Kidney (tissue), 14 donors: ENCODE measurements around the gene RPS24. TPM values are rescaled to one million over a fixed set of nuclear protein-coding genes. Genes with fewer than 3 reads are reported as not detected.

Experiments
- DNase-seq, 5 donors: peaks; one replicate each; pipeline ENCODE4 v3.0.0-alpha.2; 2013 to 2020
- FAIRE-seq: peaks from 2 replicates; lab custom pipeline; 2012; peaks lifted over from hg19 to GRCh38; lab: Jason Lieb, UNC
- H3K27ac ChIP-seq, 2 donors: one replicate each; pipeline ENCODE4 v1.7.0; 2013; ENCODE audit warnings: low read depth in 2 of 2, low read length in 2 of 2, inconsistent platforms in 1 of 2
- H3K27me3 ChIP-seq: one replicate; pipeline ENCODE4 v1.7.1; 2013; ENCODE audit warnings: low read length, inconsistent platforms; ENCODE audit not compliant: control insufficient read depth, insufficient read depth
- H3K36me3 ChIP-seq, 3 donors: one replicate each; pipeline versions ENCODE4 v1.7.0 to v1.7.1; 2013; ENCODE audit warnings: low read length in 3 of 3, control low read depth in 1 of 3, inconsistent platforms in 1 of 3; ENCODE audit not compliant: insufficient read depth in 3 of 3, control insufficient read depth in 2 of 3
- H3K4me1 ChIP-seq, 3 donors: one replicate each; pipeline versions ENCODE4 v1.7.0 to v1.7.1; 2013; ENCODE audit warnings: low read length in 3 of 3, inconsistent platforms in 1 of 3, low read depth in 1 of 3; ENCODE audit not compliant: control insufficient read depth in 2 of 3, insufficient read depth in 2 of 3
- H3K4me3 ChIP-seq, 3 donors: one replicate each; pipeline versions ENCODE4 v1.7.0 to v1.8.1; 2013; ENCODE audit warnings: low read length in 3 of 3, control low read depth in 1 of 3, inconsistent platforms in 1 of 3
- H3K9ac ChIP-seq, 3 donors: one replicate each; pipeline versions ENCODE4 v1.7.0 to v1.7.1; 2013; ENCODE audit warnings: low read length in 3 of 3, control low read depth in 1 of 3, inconsistent platforms in 1 of 3
- H3K9me3 ChIP-seq, 3 donors: one replicate each; pipeline versions ENCODE4 v1.7.0 to v1.7.1; 2013; ENCODE audit warnings: low read length in 3 of 3, control low read depth in 1 of 3, inconsistent platforms in 1 of 3; ENCODE audit not compliant: control insufficient read depth in 2 of 3, insufficient read depth in 1 of 3
- intact Hi-C: fragments of 100-400 bp; cut with DNase I; formaldehyde crosslinking; loops from one replicate; pipeline ENCODE4 v1.11.1; 2022
- polyA plus RNA-seq: library from polyadenylated mRNA; stranded (reverse); fragments of 350-450 nt; fragmentation: Illumina TruSeq; extraction: RNeasy Lipid Tissue Mini Kit (QIAGEN cat#74804); gene quantifications from one replicate; pipeline ENCODE4 v1.2.3, GENCODE V29; 2014; ENCODE audit warnings: low read depth, low replicate concordance; ENCODE audit not compliant: insufficient read depth
- total RNA-seq: library from RNA; stranded (reverse); fragmentation: NEBNext Ultra II Directional; extraction: Animal tissue kit (Norgen Biotek cat#: 25700); gene quantifications from one replicate; pipeline ENCODE4 v1.2.1, GENCODE V29; 2021
- TF ChIP-seq, protein P1 (sequence below): IDR thresholded peaks from 3 replicates; pipeline ENCODE4 v1.5.1; 2012; ENCODE audit warnings: mild to moderate bottlenecking, moderate library complexity, borderline replicate concordance; ENCODE audit not compliant: insufficient read depth; ENCODE audit errors: extremely low read depth
- donor health status: control.
- donor health status: control.
- donor health status: control.
- donor health status: control.
- donor health status: control.
- donor health status: DM: yes; HTN: yes; CAD: no.
- donor health status: Normal renal cell carcinoma (clear cell type).

RPS24 gene
- total and polyA plus RNA-seq, 2 donors from 2014 or later: 1,088 to 3,199 TPM

DNA sequence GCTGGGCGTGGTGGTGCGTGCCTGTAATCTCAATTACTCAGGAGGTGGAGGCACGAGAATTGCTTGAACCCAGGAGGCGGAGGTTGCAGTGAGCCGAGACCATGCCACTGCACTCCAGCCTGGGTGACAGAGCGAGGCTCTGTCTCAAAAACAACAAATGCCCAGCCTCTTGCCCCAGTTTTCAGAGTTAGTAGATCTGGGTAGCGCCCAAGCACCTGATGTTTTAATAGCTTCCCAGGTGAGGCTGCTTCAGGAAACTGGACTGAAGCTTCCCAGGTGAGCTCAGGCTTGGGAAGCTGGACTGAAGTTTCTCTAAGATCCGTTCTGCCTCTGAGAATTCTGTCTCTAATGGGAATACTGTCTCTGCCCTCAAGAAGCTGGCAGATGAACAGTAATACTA is 12.2 kb downstream of the RPS24 start:
- intact Hi-C loops: loop anchor here (10.0 kb wide), 1 partner anchor 1149 kb away; no protein-coding TSS in a partner anchor
- Histone ChIP-seq H3K27ac (no peak overlapping the region), H3K4me1 (peaks cover 2 to 6% (median 4%) of the 10 kb centered on the region in 3 donors), H3K36me3 (peaks cover 3 to 9% (median 7%) of the 10 kb centered on the region in 3 donors), H3K9me3 (no peaks in the 10 kb centered on the region), H3K4me3 (no peak overlapping the region), H3K9ac (no peak overlapping the region), H3K27me3 (no peaks in the 10 kb centered on the region)
- DNase-seq: no peak
- TF ChIP-seq, protein P1, sequence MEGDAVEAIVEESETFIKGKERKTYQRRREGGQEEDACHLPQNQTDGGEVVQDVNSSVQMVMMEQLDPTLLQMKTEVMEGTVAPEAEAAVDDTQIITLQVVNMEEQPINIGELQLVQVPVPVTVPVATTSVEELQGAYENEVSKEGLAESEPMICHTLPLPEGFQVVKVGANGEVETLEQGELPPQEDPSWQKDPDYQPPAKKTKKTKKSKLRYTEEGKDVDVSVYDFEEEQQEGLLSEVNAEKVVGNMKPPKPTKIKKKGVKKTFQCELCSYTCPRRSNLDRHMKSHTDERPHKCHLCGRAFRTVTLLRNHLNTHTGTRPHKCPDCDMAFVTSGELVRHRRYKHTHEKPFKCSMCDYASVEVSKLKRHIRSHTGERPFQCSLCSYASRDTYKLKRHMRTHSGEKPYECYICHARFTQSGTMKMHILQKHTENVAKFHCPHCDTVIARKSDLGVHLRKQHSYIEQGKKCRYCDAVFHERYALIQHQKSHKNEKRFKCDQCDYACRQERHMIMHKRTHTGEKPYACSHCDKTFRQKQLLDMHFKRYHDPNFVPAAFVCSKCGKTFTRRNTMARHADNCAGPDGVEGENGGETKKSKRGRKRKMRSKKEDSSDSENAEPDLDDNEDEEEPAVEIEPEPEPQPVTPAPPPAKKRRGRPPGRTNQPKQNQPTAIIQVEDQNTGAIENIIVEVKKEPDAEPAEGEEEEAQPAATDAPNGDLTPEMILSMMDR: no peak
- FAIRE-seq: no peak

DNA sequence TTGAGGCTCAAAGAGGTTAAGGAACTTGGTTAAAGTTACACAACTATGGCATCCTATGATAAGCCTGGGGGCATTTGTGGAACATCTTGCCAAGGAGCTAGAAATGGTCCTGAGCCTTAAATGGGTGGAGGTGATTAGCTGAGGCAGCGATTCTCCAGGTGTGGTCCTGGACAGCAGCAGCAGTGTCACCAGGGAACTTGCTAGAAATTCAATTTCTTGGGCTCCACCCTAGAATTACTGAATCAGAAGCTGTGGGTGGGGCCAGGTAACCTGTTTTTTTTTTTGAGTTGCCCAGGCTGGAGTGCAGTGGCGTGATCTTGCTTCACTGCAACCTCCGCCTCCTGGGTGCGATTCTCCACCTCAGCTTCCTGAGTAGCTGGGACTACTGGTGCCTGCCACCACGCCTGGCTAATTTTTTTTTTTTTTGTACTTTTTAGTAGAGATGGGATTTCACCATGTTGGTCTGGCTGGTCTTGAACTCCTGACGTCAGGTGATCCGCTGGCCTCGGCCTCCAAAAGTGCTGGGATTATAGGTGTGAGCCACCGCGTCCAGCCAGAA is 13.1 kb downstream of the RPS24 start:
- Histone ChIP-seq H3K9ac (no peak overlapping the region), H3K4me3 (no peak overlapping the region), H3K27ac (no peak overlapping the region), H3K9me3 (no peaks in the 10 kb centered on the region), H3K27me3 (no peaks in the 10 kb centered on the region), H3K36me3 (peaks cover 0 to under 1% (median 0%) of the 10 kb centered on the region in 3 donors), H3K4me1 (peaks cover 2 to 4% (median 4%) of the 10 kb centered on the region in 3 donors)
- TF ChIP-seq, protein P1: no peak
- FAIRE-seq (no peak), DNase-seq (no peak)
- intact Hi-C loops: loop anchor here (10.0 kb wide), 1 partner anchor 1148 kb away; no protein-coding TSS in a partner anchor

DNA sequence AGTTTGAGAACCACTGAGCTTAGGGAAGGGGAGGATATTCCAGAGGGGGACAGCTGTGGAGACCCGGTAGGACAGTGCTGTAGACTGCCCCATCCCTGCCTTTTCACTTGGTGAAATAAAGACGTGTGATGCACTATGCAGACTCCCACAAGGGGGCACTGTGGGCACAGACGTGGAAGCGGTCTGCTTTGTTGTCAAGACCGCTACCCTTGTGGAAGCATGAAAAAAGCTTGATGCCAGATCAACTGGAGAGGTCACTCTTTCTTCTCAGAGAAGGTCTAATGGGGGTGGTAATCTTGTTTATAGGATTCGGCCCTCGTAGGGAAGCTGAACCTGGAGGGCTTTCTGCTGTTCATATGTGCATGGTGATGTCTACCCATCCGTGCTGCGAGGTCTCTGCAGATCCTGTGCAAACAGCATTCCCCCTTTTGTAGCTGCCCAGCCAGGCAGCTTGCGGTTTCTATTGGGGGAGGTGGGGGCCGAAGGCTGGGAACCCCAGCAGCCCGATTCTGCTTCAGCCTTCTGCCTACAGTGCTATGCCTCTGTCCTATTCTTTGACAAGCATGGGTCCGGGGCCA is 13.7 kb downstream of the RPS24 start:
- no peaks in the 10 kb centered on the region for H3K27me3 ChIP-seq
- DNase-seq (peak; percentile 89 to 95 (median 95)), FAIRE-seq (no peak)
- no peak overlapping the region for H3K4me3 ChIP-seq
- TF ChIP-seq, protein P1: peak; percentile 95
- intact Hi-C loops: loop anchor here (10.0 kb wide), 1 partner anchor 1147 kb away; no protein-coding TSS in a partner anchor
- H3K27ac ChIP-seq: no peak overlapping the region
- H3K4me1 ChIP-seq: peaks cover 2 to 4% (median 4%) of the 10 kb centered on the region in 3 donors
- no peaks in the 10 kb centered on the region for H3K36me3 ChIP-seq
- no peak overlapping the region for H3K9ac ChIP-seq
- no peaks in the 10 kb centered on the region for H3K9me3 ChIP-seq
